SH-SY5Y (cell line): ENCODE data around the gene SERPINA3.

Experiments
- GATA2 ChIP-seq: IDR thresholded peaks from 2 replicates; pipeline ENCODE4 v1.6.1; 2011; ENCODE audit warnings: mild to moderate bottlenecking, low read depth, low read length
- GATA3 ChIP-seq: IDR thresholded peaks from 2 replicates; pipeline ENCODE4 v1.6.1; 2011; ENCODE audit warnings: low read depth, mild to moderate bottlenecking, low read length, moderate library complexity

DNA sequence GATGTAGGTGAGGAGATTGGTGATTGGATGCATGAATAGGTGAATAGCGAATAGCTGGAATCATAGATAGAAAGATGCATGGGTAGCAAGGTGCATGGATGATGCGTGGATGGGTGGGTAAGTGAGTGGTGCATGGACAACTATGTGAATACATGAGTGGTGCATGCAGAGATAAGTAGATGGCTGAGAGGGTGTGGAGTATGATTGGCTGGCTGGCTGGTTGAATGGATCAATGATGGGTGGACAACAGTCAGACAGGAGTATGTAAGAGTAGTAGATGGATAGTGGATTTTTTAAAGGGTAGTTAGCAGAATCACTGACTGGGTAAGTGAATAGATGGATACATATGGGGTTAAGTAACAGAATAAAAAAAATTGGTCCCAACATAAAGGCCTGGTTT, 33.9 kb downstream of the SERPINA3 start:
- TF ChIP-seq GATA3 = no peak
- TF ChIP-seq GATA2 = no peak
